GM13977 (cell line): ENCODE data around the gene SH3GL1.

Experiments
- DNase-seq: peaks from one replicate; pipeline ENCODE4 v3.0.0; 2012; ENCODE audit warnings: low spot score
- CTCF ChIP-seq: IDR thresholded peaks from 2 replicates; pipeline ENCODE4 v1.5.1; 2012; ENCODE audit warnings: mild to moderate bottlenecking, control low read depth; ENCODE audit not compliant: insufficient read depth; ENCODE audit errors: extremely low read depth, missing control alignments
- in situ Hi-C: fragments of 300-500 bp; cut with MboI; formaldehyde crosslinking; loops from one replicate; pipeline ENCODE4 v1.12.0; 2022; ENCODE audit warnings: low sequenced_read_pairs, low pct_unique_long_range_greater_than_20kb, mixed read lengths, inconsistent platforms; ENCODE audit not compliant: unreplicated experiment

The SH3GL1 gene

GRCh38 chr19:4313847-4314490 lies 86.4 kb downstream of the SH3GL1 start:
- TF ChIP-seq CTCF, result no peak
- no peak for DNase-seq
- in situ Hi-C loops, result no loop called here
